CD4-positive, CD25-positive, alpha-beta regulatory T cell (primary cell): ENCODE data around the gene GOLT1A. TPM values are rescaled to one million over a fixed set of nuclear protein-coding genes. Genes with fewer than 3 reads are reported as not detected.
A peak's percentile ranks its signal among the peaks of the same experiment; 100 is the strongest.
"Not testable (repeated sequence)": the region's sequence is repeated elsewhere in the genome, so short reads cannot be mapped to it uniquely, and the experiment has no call there.

Experiments
- ATAC-seq, 2 donors: fragments of 150-1000 bp; cut with Tn5 transposase; one replicate each; pipeline ENCODE4 v1.10.0; 2021; ENCODE audit warnings: low read depth in 2 of 2, moderate number of reproducible peaks in 2 of 2, moderate library complexity in 1 of 2
- DNase-seq, 3 donors: peaks; one replicate each; pipeline versions ENCODE4 v3.0.0 to v3.0.0-alpha.2; 2012 to 2022; ENCODE audit warnings: mixed read lengths in 1 of 3
- H3K27ac ChIP-seq: one replicate; pipeline ENCODE4 v1.7.0; 2013; ENCODE audit warnings: mild to moderate bottlenecking, low read length; ENCODE audit not compliant: insufficient read depth, poor library complexity, severe bottlenecking
- H3K27me3 ChIP-seq: one replicate; pipeline ENCODE4 v1.7.0; 2013; ENCODE audit warnings: low read length; ENCODE audit not compliant: control insufficient read depth, insufficient read depth
- H3K36me3 ChIP-seq: one replicate; pipeline ENCODE4 v1.7.0; 2013; ENCODE audit warnings: mild to moderate bottlenecking, low read length, moderate library complexity; ENCODE audit not compliant: control insufficient read depth, insufficient read depth
- H3K4me1 ChIP-seq: 2 replicates; pipeline ENCODE4 v1.7.0; 2013; ENCODE audit warnings: mild to moderate bottlenecking, low read length; ENCODE audit not compliant: insufficient read depth, control insufficient read depth, poor library complexity, severe bottlenecking
- H3K4me3 ChIP-seq: one replicate; pipeline ENCODE4 v1.7.0; 2013; ENCODE audit warnings: low read depth, mild to moderate bottlenecking, low read length, moderate library complexity
- H3K9me3 ChIP-seq, 2 experiments: 1 replicate in 1 of 2; 2 replicates in 1 of 2; pipeline ENCODE4 v1.7.0; 2013; ENCODE audit warnings: low read length in 2 of 2, mild to moderate bottlenecking in 1 of 2, moderate library complexity in 1 of 2; ENCODE audit not compliant: control insufficient read depth in 2 of 2
- H3K27ac Mint-ChIP-seq, 3 donors: one replicate each; pipeline ENCODE4 v1.8.0; 2020 to 2022; ENCODE audit warnings: mild to moderate bottlenecking in 3 of 3, mixed read lengths in 3 of 3, moderate library complexity in 2 of 3
- H3K27me3 Mint-ChIP-seq: one replicate; pipeline ENCODE4 v1.8.0; 2022; ENCODE audit warnings: mild to moderate bottlenecking, mixed read lengths
- H3K36me3 Mint-ChIP-seq: one replicate; pipeline ENCODE4 v1.8.0; 2020; ENCODE audit warnings: mixed read lengths
- H3K4me1 Mint-ChIP-seq, 4 donors: one replicate each; pipeline ENCODE4 v1.8.0; 2020 to 2022; ENCODE audit warnings: mixed read lengths in 4 of 4, mild to moderate bottlenecking in 1 of 4
- H3K4me3 Mint-ChIP-seq, 4 donors: one replicate each; pipeline ENCODE4 v1.8.0; 2020 to 2022; ENCODE audit warnings: mild to moderate bottlenecking in 4 of 4, mixed read lengths in 4 of 4, moderate library complexity in 3 of 4
- H3K9me3 Mint-ChIP-seq, 7 donors: one replicate each; pipeline ENCODE4 v1.8.0; 2020 to 2022; ENCODE audit warnings: mixed read lengths in 7 of 7, mild to moderate bottlenecking in 3 of 7, moderate library complexity in 2 of 7
- polyA plus RNA-seq, 4 donors: library from polyadenylated mRNA; unstranded; fragments of 300-500 nt; fragmentation: Illumina TruSeq; gene quantifications; one replicate each; pipeline ENCODE4 v1.2.3, GENCODE V29; 2021
- total RNA-seq: library from RNA; stranded (reverse); gene quantifications from one replicate; pipeline ENCODE4 v1.2.3, GENCODE V29; 2022

GOLT1A gene
- total and polyA plus RNA-seq, 5 donors from 2014 or later: not detected

DNA sequence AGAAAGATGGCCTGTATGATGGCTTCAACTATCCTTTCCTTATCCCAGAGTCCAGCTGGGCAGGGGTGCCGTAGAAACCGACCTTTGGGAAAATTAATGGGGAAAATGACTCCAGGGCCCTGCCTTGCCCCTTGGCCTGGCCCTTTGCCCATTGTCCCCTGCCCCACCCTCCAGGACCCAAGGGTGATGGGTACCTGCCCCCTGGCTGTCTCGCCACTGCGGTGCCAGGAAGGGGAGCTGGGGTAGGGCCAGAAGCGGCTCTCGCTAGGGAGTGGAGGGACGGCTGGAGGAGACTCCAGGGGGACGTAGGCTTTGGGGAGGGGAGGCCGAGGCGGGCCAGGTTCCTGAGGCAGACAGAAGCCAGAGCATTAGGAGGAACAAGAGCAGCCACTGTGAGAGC lies 29.1 kb upstream of the GOLT1A start:
- H3K36me3 ChIP-seq: no peaks in the 10 kb centered on the region
- Mint-ChIP-seq H3K4me3 (no peak overlapping the region), H3K36me3 (no peaks in the 10 kb centered on the region), H3K27me3 (peaks cover 17% of the 10 kb centered on the region), H3K4me1 (no peaks in the 10 kb centered on the region), H3K9me3 (peaks cover 0 to 1% (median 0%) of the 10 kb centered on the region in 7 donors), H3K27ac (no peak overlapping the region)
- no peaks in the 10 kb centered on the region for H3K4me1 ChIP-seq
- H3K4me3 ChIP-seq: no peak overlapping the region
- H3K27me3 ChIP-seq: no peaks in the 10 kb centered on the region
- DNase-seq (no peak), ATAC-seq (no peak)
- H3K9me3 ChIP-seq: no peaks in the 10 kb centered on the region
- H3K27ac ChIP-seq: no peak overlapping the region

DNA sequence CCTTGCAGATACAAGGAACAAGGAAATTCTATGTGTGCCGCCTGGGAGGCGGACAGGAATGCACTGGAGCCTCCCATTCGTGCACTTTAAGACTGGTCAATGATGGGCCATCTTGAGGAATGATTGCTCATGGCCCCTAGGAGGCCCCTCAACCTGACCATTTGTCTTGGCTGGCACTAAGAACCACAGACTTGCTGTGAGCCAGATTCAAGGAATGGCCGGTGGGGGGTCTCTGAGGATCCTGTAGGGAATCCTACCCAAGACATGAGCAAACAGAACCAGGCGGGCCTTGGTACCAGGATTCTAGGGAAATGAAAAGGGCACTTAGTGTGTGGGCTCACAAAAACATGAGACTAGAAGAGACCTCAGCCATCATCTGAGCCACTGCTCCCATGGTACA lies 28.1 kb upstream of the GOLT1A start:
- H3K36me3 Mint-ChIP-seq: no peaks in the 10 kb centered on the region
- Histone ChIP-seq H3K9me3 (no peaks in the 10 kb centered on the region), H3K27me3 (no peaks in the 10 kb centered on the region), H3K4me1 (no peaks in the 10 kb centered on the region), H3K36me3 (no peaks in the 10 kb centered on the region), H3K4me3 (no peak overlapping the region), H3K27ac (no peak overlapping the region)
- H3K27ac Mint-ChIP-seq: peak overlapping the region in 1 of 3 donors; percentile 15
- ATAC-seq: no peak
- peaks cover 0 to 1% (median 0%) of the 10 kb centered on the region in 7 donors for H3K9me3 Mint-ChIP-seq
- H3K27me3 Mint-ChIP-seq: peaks cover 17% of the 10 kb centered on the region
- H3K4me1 Mint-ChIP-seq: no peaks in the 10 kb centered on the region
- H3K4me3 Mint-ChIP-seq: no peak overlapping the region
- DNase-seq: no peak

DNA sequence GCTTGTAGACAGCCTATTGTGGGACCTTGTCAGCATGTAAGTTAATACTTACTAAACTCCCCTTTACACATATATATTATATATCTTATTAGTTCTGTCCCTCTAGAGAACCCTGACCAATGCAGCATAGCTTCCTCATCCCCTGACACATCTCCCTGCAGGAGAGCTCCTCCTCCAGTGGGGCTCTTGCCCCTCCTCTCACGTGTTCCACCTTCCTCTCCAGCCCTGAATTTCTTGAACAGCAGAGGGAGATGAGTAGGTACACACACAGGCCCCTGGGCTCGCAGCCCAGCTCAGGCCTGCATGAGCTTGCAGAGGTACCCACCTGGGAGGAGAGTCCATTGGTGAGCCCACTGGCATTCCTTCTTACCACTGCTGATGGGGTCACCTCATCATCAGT lies 27.3 kb upstream of the GOLT1A start:
- Mint-ChIP-seq H3K27me3 (peaks cover 10% of the 10 kb centered on the region), H3K9me3 (peaks cover 0 to 1% (median 0%) of the 10 kb centered on the region in 7 donors), H3K36me3 (peaks cover 1% of the 10 kb centered on the region), H3K27ac (no peak overlapping the region), H3K4me3 (no peak overlapping the region), H3K4me1 (no peaks in the 10 kb centered on the region)
- DNase-seq (no peak), ATAC-seq (no peak)
- Histone ChIP-seq H3K9me3 (no peaks in the 10 kb centered on the region), H3K36me3 (no peaks in the 10 kb centered on the region), H3K4me3 (no peak overlapping the region), H3K27me3 (no peaks in the 10 kb centered on the region), H3K4me1 (no peaks in the 10 kb centered on the region), H3K27ac (no peak overlapping the region)

DNA sequence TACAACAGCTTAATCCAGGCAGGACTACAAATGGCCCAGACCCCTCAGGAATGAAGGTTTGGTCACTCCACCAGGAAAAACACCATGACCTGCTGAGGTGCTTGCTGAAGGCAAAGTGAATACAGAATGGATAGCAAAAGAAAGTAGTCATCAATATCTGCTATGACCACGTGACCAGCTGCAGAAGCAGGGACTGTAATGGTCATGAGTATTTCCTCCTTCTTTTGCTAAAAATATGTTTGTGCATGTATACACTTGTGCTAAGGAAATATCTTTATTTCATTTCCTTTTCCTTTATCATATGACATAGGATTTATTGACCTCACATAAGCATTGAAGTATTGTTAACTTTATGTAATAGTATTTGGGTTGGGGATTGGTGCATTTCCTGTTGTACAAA lies 26.4 kb upstream of the GOLT1A start:
- H3K27ac ChIP-seq: no peak overlapping the region
- Mint-ChIP-seq H3K4me1 (no peaks in the 10 kb centered on the region), H3K27me3 (peaks cover 15% of the 10 kb centered on the region), H3K36me3 (peaks cover 5% of the 10 kb centered on the region), H3K27ac (no peak overlapping the region), H3K9me3 (peaks cover 0 to 1% (median 0%) of the 10 kb centered on the region in 7 donors), H3K4me3 (no peak overlapping the region)
- ATAC-seq: no peak
- H3K27me3 ChIP-seq: no peaks in the 10 kb centered on the region
- no peak for DNase-seq
- no peaks in the 10 kb centered on the region for H3K9me3 ChIP-seq
- H3K4me3 ChIP-seq: no peak overlapping the region
- no peaks in the 10 kb centered on the region for H3K36me3 ChIP-seq
- H3K4me1 ChIP-seq: no peaks in the 10 kb centered on the region

DNA sequence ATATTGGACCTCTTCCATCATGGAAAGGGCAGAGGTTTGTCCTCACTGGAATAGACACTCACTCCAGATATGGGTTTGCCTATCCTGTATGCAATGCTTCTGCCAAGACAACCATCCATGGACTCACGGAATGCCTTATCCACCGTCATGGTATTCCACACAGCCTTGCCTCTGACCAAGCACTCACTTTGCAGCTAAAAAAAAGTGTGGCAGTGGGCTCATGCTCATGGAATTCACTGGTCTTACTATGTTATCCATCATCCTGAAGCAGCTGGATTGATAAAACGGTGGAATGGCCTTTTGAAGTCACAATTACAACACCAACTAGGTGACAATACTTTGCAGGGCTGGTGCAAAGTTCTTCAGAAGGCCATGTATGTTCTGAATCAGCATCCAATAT lies 25.6 kb upstream of the GOLT1A start:
- H3K36me3 Mint-ChIP-seq, H3K27ac Mint-ChIP-seq, ATAC-seq, H3K4me1 ChIP-seq, H3K4me1 Mint-ChIP-seq, H3K36me3 ChIP-seq, H3K27me3 ChIP-seq, DNase-seq, H3K9me3 ChIP-seq, H3K9me3 Mint-ChIP-seq, H3K4me3 ChIP-seq, H3K4me3 Mint-ChIP-seq, H3K27ac ChIP-seq: not testable (repeated sequence)
- H3K27me3 Mint-ChIP-seq: peaks cover 15% of the 10 kb centered on the region

DNA sequence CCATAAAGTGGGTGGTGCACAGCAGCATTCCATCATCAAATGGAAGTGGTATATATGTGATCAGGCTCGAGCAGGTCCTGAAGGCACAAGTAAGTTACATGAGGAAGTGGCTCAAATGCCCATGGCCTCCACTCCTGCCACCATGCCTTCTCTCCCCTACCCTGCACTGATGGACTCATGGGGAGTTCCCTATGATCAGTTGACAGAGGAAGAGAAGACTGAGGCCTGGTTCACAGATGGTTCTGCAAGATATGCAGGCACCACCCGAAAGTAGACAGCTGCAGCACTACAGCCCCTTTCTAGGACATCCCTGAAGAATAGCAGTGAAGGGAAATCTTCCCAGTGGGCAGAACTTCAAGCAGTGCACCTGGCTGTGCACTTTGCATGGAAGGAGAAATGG lies 24.7 kb upstream of the GOLT1A start:
- not testable (repeated sequence) for H3K36me3 ChIP-seq, H3K27ac ChIP-seq, H3K4me1 ChIP-seq, H3K4me3 Mint-ChIP-seq, DNase-seq, H3K9me3 Mint-ChIP-seq, H3K27me3 ChIP-seq, H3K4me3 ChIP-seq, H3K4me1 Mint-ChIP-seq, ATAC-seq, H3K27ac Mint-ChIP-seq, H3K36me3 Mint-ChIP-seq, H3K9me3 ChIP-seq
- H3K27me3 Mint-ChIP-seq: peaks cover 23% of the 10 kb centered on the region

DNA sequence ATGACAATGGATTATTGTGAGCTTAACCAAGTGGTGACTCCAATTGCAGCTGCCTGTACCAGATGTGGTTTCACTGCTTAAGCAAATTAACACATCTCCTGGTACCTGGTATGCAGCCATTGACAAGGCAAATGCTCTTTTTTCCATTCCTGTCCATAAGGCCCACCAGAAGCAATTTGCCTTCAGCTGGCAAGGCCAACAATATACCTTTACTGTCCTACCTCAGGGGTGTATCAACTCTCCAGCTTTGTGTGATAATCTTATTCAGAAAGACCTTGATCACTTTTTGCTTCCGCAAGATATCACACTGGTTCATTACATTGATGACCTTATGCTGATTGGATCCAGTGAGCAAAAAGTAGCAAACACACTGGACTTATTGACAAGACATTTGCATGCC lies 23.7 kb upstream of the GOLT1A start:
- not testable (repeated sequence) for H3K4me3 Mint-ChIP-seq, H3K36me3 Mint-ChIP-seq, H3K27ac Mint-ChIP-seq, H3K4me1 ChIP-seq, DNase-seq, H3K36me3 ChIP-seq, H3K27ac ChIP-seq, ATAC-seq, H3K9me3 Mint-ChIP-seq, H3K9me3 ChIP-seq, H3K4me3 ChIP-seq, H3K27me3 ChIP-seq, H3K4me1 Mint-ChIP-seq
- peaks cover 28% of the 10 kb centered on the region for H3K27me3 Mint-ChIP-seq

DNA sequence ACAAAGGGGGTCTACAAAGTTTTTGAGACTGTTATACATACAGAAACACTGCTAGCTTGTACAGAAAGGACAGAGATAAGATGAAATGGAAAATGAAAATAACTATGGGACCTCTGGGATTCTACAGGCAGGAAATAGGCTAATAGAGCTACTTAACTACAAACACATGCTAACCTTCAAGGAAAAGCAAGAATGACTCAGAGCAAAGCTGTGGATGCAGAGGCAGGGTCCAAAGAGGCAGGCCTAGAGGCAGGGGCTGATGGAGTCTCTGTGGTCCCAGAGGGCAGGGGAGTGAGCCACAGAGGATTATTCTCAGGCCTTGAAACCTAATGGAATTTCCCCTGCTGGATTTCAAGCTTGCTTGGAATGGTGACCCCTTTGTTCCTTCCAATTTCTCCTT lies 18.7 kb upstream of the GOLT1A start:
- Mint-ChIP-seq H3K27ac (no peak overlapping the region), H3K4me3 (no peak overlapping the region), H3K27me3 (peaks cover 33% of the 10 kb centered on the region), H3K4me1 (no peaks in the 10 kb centered on the region), H3K9me3 (peaks cover 0 to 2% (median 0%) of the 10 kb centered on the region in 7 donors), H3K36me3 (peaks cover 5% of the 10 kb centered on the region)
- ATAC-seq: no peak
- DNase-seq: no peak
- no peaks in the 10 kb centered on the region for H3K9me3 ChIP-seq
- no peaks in the 10 kb centered on the region for H3K36me3 ChIP-seq
- no peak overlapping the region for H3K4me3 ChIP-seq
- H3K27me3 ChIP-seq: peaks cover 6% of the 10 kb centered on the region
- no peak overlapping the region for H3K27ac ChIP-seq
- no peaks in the 10 kb centered on the region for H3K4me1 ChIP-seq
